Medulla oblongata (tissue), 1 donor: Measurements from ENCODE around the gene POU2F2.

Experiments
- DNase-seq: peaks from one replicate; pipeline ENCODE4 v3.0.0-alpha.2; 2015; ENCODE audit errors: extremely low spot score

Gene POU2F2

GRCh38 chr19:42079886-42080763 lies 52.1 kb downstream of the POU2F2 start:
- no peak for DNase-seq

- DNase-seq, result no peak
These were observed 53.0 kb downstream of the POU2F2 start for GRCh38 chr19:42079276-42079669.

DNA sequence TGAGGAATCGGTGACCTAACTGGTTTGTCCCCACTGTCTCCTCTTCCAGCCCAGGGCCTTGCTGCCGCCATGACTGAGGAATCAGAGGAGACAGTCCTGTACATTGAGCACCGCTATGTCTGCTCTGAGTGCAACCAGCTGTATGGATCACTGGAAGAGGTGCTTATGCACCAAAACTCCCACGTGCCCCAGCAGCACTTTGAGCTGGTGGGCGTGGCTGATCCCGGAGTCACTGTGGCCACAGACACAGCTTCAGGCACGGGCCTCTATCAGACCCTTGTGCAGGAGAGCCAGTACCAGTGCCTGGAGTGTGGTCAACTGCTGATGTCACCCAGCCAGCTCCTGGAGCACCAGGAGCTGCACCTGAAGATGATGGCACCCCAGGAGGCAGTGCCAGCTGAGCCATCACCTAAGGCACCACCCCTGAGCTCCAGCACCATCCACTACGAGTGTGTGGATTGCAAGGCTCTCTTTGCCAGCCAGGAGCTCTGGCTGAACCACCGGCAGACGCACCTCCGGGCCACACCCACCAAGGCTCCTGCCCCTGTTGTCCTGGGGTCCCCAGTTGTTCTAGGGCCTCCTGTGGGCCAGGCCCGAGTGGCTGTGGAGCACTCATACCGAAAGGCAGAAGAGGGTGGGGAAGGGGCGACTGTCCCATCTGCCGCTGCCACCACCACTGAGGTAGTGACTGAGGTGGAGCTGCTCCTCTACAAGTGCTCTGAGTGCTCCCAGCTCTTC lies 53.5 kb downstream of the POU2F2 start:
- DNase-seq, result no peak

DNA sequence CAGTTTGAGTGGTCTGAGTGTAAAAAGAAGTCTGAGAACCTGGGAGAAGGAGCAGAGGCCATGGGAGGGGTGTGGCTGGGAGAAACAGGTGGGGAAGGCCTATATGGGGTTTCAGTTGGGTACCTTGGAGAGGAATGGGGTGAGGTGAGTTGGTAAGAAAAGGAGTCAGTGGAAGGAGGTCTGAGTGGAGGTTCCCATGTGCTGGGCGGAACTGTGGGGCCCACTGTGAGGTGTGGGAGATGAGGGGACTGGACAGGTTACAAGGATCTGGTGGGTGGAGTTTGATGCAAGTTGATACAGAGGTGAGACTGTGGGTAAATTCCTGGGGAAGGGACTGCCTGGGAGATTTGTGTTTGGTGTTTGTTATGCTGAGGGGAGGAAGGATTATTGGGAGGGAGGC lies 54.2 kb downstream of the POU2F2 start:
- DNase-seq, result no peak

DNA sequence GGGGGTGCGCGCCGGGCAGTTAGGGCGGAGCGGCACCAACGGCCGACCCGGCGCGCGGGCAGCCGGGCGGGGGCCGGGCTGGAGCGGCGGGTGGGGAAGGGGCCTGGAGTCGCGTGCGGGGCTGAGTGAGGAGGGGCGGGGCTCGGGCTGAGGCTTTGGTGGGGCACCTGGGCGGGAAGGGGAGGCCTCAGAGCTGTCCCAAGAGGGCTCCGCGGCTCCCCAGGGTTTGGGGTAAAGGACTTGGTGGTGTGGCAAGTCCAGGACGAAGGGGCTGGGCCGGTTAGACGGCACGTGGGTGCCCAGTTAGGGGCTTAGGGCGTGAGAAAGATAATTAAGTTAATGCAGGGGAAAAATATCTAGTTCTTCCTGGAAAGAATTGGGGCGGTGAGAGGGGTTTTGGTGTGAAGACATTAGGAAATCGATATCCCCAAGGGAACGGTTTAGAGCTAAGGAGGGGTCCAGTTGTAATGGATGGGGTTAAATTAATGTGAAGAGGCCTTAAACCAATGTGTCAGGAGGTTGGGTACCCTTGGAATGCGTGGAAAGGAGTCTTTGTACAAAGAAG lies 55.8 kb downstream of the POU2F2 start:
- no peak for DNase-seq

DNA sequence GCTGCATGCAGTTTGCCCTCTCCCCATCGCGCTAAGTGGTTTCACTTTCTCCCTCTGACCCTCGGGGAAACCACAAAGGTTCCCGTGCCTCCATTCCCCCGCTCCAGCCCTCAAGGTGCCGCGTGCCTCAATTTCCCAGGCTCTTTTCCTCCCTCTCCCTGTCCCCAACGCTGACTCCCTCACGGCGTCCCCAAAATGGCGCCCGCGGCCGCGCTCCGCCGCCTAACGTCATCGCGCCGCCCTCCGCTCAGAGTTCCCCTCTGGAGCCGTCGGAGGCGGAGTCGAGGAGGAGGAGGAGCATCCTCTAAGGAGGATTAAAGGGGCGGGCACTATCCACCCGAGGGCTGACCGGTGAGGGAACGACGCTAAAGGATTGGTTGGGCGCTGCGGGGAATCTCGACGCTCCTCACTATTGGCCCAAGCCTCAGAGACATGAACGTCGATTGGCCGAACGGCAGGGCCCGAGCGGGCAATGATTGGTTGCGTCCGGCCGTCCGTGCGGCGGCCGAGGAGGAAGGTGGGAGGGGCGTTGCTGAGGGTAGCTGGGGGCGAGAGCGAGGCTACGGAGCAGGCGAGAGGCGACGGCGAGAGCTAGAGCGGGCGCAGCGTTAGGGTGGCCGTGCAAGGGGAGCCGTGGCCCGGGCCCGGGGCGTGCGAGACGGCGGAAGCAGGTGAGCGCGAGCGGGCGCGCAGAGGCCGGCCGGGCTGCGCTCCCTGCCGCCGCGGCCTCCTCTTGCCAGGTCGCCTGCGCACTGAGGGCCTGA lies 56.4 kb downstream of the POU2F2 start, which contains the start of gene ZNF574:
Gene ZNF574 (plus strand): TSS at position 551 of the 764 bp plus-strand sequence. CDS start 2,441 bp downstream, outside the sequence.
- peak; percentile 100 for DNase-seq

DNA sequence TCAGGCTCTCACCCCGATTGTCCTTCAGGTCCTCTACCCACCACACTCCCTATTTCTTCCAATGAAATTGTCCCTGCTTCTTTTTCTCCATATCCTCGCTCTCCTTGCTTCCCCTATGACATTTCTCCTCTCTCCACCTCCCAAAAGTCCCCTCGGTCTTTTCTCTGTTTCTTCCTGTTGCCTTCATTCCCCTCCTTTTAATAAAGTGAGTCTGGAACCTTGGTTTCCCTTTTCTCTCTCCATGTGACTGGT lies 57.0 kb downstream of the POU2F2 start:
- no peak for DNase-seq

DNA sequence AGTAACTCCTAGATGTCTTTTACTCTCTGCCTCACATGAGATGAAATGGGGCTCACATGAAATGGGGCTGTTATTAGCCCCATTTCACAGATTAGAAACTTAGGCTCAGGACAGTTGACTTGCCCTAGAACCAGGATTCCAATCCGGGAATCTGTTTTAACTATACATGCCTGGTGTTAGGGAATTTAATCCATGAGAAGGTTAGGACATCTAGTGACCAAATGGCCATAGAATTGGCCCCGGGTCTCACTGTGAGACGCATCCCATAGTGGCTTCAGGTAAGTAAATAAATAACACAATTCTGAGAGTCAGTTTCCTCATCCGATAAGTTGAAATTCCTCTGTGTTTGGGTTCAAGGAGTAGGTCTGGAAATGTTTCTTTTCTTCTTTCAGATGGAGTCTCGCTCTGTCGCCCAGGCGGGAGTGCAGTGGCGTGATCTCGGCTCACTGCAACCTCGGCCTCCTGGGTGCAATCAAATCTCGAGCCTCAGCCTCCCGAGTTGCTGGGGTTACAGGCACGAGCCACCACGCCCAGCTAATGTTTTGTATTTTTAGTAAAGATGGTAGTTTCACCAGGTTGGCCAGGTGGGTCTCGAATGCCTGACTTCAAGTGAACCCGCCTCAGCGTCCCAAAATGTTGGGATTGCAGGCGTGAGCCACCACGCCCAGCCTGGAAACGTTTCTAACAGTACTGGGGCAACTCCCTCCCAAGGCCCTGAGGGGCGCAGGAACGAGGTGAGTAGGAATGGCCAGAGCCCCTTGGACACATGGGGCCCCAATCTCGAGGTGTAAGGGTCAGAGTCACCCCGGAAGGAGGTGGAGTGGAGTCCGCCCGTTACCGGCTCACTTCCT lies 57.5 kb downstream of the POU2F2 start:
- no peak for DNase-seq

- no peak for DNase-seq
These were observed 61.0 kb downstream of the POU2F2 start for GRCh38 chr19:42071247-42071646.

DNA sequence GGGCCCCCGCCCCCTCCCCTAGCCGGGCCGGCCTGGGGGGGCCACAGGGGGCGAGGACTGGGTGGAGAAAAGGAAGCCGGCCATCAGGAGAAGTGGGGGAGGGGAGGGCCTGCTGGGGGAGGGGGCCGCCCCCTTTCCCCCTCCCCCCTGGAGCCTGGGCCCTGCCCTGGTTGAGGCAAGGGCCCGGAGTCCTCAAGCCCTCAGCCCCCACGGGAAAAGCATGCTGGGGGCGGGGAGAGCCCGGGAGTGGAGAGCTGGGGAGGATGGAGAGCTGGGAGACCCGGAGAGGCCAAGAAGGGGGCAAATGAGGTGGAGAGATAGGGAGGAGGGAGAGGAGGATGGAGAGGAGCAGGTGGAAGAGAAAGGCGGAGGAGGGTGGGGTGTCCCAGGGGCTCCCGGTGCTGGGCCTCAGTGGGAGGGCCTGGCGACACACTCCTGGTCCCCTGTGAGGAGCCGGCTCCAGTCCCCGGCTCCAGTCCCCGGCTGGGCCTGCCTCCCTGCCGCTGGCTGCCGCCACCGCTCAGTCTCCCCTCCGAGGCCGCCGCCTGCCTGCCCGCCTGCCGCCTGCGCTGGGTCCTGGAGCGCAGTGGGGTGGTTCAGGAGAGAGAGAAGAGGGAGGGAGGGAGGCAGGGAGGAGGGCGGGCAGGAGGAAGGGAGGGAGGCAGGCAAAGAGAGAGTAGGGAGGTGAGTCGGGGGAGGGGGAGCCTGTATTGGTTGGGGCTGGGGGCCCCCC lies 62.5 kb downstream of the POU2F2 start, which contains the start of gene GRIK5:
Gene GRIK5 (minus strand): TSS at position 588 of the 733 bp plus-strand sequence. CDS start 4,436 bp downstream, outside the sequence.
- DNase-seq, result no peak

DNA sequence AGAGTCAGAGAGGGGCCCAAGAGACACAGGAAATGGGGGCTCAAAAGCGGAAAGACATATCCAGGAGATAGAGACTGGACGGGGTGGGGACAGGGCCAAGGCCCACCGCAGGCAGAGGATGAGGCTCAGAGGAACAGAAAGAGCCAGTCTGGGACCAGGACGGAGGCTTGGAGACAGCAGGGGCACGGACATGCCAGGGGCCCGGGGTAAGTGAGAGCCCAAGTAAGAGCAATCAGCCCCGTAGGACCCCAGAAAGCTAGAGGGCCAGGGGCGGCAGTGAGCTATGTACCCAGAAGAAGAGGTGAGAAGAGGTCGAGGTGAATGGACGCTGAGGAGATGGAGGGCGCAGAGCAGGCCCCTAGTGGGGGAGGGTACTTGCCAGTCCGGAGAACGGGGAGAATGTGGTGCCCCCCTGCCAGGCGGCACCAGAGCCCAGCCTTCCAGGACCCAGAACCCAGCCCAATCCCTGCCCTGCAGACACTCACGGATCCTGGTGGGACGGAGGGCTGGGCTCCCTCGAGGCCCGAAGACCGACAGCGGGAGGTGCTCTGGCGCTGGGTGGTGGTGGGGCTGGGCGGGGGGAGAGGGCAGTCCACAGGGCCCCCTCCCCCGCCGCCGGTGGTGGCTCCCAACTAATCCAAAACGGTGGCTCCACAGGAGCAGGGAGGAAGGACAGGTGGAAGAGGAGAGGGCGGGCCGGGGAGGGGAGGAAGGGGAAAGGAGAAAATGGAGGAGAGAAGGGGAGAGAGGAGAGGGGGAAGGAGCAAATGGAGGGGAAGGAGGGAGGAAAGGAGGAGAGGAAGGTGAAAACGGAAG lies 63.3 kb downstream of the POU2F2 start:
- DNase-seq, result no peak

GRCh38 chr19:42068361-42068755 lies 63.9 kb downstream of the POU2F2 start:
- DNase-seq, result no peak

- no peak for DNase-seq
These were observed 64.8 kb downstream of the POU2F2 start for GRCh38 chr19:42067315-42067888.

GRCh38 chr19:42066075-42066754 lies 66.0 kb downstream of the POU2F2 start:
- DNase-seq, result peak; percentile 42

DNA sequence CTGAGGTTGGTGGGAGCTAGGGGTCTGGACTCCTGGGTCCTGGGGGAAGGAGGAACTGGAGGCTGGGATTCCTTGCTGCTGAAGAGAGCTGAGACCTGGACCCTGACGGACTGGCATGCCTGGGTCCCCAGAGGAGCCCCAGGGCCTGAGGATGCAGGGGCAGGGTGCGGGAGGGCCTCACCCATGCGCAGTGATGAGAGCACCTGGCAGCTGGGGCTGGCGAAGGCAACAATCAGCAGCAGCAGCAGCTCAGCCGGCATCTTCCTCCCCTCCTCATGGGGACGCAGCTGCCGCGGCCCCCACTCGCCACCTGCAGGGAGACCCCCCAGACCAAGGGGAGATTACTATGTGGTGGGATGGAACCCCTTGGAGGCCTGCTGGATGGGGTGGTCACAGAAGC lies 66.7 kb downstream of the POU2F2 start:
- DNase-seq, result no peak

- DNase-seq, result no peak
These were observed 67.2 kb downstream of the POU2F2 start for GRCh38 chr19:42065051-42065450.

- no peak for DNase-seq
These were observed 67.8 kb downstream of the POU2F2 start for GRCh38 chr19:42064432-42064831.

- no peak for DNase-seq
These were observed 69.9 kb downstream of the POU2F2 start for GRCh38 chr19:42062381-42062780.

DNA sequence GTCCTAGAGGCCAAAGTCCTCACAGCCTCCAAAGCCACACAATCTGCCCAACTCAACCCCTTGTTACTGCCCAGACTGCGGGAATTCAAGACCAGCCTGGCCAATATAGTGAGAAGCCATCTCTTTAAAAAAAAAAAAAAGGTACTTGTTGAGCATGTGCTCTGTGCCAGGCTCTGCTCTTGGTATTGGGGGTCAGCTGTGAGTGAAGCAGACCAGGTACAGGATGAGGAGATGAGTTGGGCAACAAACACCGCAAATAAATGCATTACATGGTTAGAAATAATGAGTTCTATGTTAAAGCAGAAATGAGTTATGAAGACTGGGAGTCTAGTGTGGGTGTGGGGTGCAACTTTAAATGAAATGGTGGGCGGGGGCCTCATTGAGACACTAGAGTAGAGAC lies 72.1 kb downstream of the POU2F2 start:
- DNase-seq, result no peak
